Small intestine (tissue), 7 donors: Measurements from ENCODE around the gene ERCC1. TPM values are rescaled to one million over a fixed set of nuclear protein-coding genes. Genes with fewer than 3 reads are reported as not detected.
"Not testable (repeated sequence)": the region's sequence is repeated elsewhere in the genome, so short reads cannot be mapped to it uniquely, and the experiment has no call there.

Experiments used
- DNase-seq, 2 donors: peaks; one replicate each; pipeline versions ENCODE4 v3.0.0 to v3.0.0-alpha.2; 2013
- FAIRE-seq: peaks from 2 replicates; lab custom pipeline; 2012; peaks lifted over from hg19 to GRCh38; lab: Jason Lieb, UNC
- H3K27ac ChIP-seq, 3 donors: one replicate each; pipeline ENCODE4 v1.5.1; 2013; ENCODE audit warnings: low read length in 2 of 3, mild to moderate bottlenecking in 2 of 3, control low read depth in 1 of 3, inconsistent platforms in 1 of 3, low read depth in 1 of 3, moderate library complexity in 1 of 3
- H3K27me3 ChIP-seq, 3 donors: one replicate each; pipeline ENCODE4 v1.6.1; 2013; ENCODE audit warnings: low read length in 3 of 3, inconsistent platforms in 1 of 3; ENCODE audit not compliant: control insufficient read depth in 3 of 3, insufficient read depth in 3 of 3
- H3K36me3 ChIP-seq, 3 donors: one replicate each; pipeline ENCODE4 v1.6.1; 2013; ENCODE audit warnings: low read length in 3 of 3, inconsistent platforms in 1 of 3, low read depth in 1 of 3, mild to moderate bottlenecking in 1 of 3, moderate library complexity in 1 of 3; ENCODE audit not compliant: control insufficient read depth in 3 of 3, insufficient read depth in 2 of 3
- H3K4me1 ChIP-seq, 3 donors: one replicate each; pipeline ENCODE4 v1.6.1; 2013; ENCODE audit warnings: low read length in 2 of 3, inconsistent platforms in 1 of 3, low read depth in 1 of 3, mild to moderate bottlenecking in 1 of 3, moderate library complexity in 1 of 3; ENCODE audit not compliant: control insufficient read depth in 3 of 3, insufficient read depth in 2 of 3
- H3K4me3 ChIP-seq, 3 donors: one replicate each; pipeline ENCODE4 v1.5.1; 2013; ENCODE audit warnings: low read length in 3 of 3, control low read depth in 1 of 3, inconsistent platforms in 1 of 3, low read depth in 1 of 3, mild to moderate bottlenecking in 1 of 3, moderate library complexity in 1 of 3
- H3K9me3 ChIP-seq, 2 donors: one replicate each; pipeline ENCODE4 v1.6.1; 2013; ENCODE audit warnings: low read depth in 1 of 2, low read length in 1 of 2; ENCODE audit not compliant: control insufficient read depth in 2 of 2, insufficient read depth in 1 of 2
- WGBS, 3 donors: extraction: QIAGEN DNeasy Blood & Tissue Kit; methylation state at CpG; one replicate each; pipeline ENCODE4 v1.1.7; 2013; 5-methylcytosine and 5-hydroxymethylcytosine counted together
- polyA plus RNA-seq, 4 donors: library from polyadenylated mRNA; stranded (reverse) in 3 of 4; unstranded in 1 of 4; fragments of 200-250 nt in 3 of 4; fragments of 120-200 nt in 1 of 4; gene quantifications; one replicate each; pipeline versions ENCODE4 v1.2.1 to v1.2.3, GENCODE V29; 2013
- donor health status: healthy with polysubstance abuse.
- donor health status: control.
- donor health status: control.
- donor health status: Bipolar disorder and iron deficiency.
- donor health status: healthy.

Gene ERCC1
- polyA plus RNA-seq, 4 donors = 30.3 to 55.0 (median 37.5) TPM

GRCh38 chr19:45409557-45409920 lies 14.2 kb downstream of the ERCC1 start:
- H3K27me3 ChIP-seq = peaks cover 0 to 7% (median 0%) of the 10 kb centered on the region in 3 donors
- no peaks in the 10 kb centered on the region for H3K9me3 ChIP-seq
- WGBS, 3 donors = 71 to 79% (median 79%) methylated on average over 4 of the region's 4 CpGs
- no peak overlapping the region for H3K4me3 ChIP-seq
- peaks cover 2 to 32% (median 6%) of the 10 kb centered on the region in 3 donors for H3K36me3 ChIP-seq
- FAIRE-seq (no peak), DNase-seq (no peak)
- H3K4me1 ChIP-seq = peaks cover 0 to 11% (median 4%) of the 10 kb centered on the region in 3 donors
- no peak overlapping the region for H3K27ac ChIP-seq

- Histone ChIP-seq H3K4me3 (no peak overlapping the region), H3K27me3 (peaks cover 0 to 13% (median 0%) of the 10 kb centered on the region in 3 donors), H3K4me1 (peaks cover 0 to 11% (median 4%) of the 10 kb centered on the region in 3 donors), H3K36me3 (peaks cover 2 to 27% (median 6%) of the 10 kb centered on the region in 3 donors), H3K9me3 (no peaks in the 10 kb centered on the region), H3K27ac (no peak overlapping the region)
- no peak for DNase-seq
- 85 to 91% (median 90%) methylated on average over 15 of the region's 15 CpGs for WGBS, 3 donors
- FAIRE-seq = no peak
These were observed 14.7 kb downstream of the ERCC1 start for GRCh38 chr19:45408830-45409556.

GRCh38 chr19:45408121-45408520 lies 15.6 kb downstream of the ERCC1 start:
- Histone ChIP-seq H3K4me3 (no peak overlapping the region), H3K9me3 (no peaks in the 10 kb centered on the region), H3K27ac (no peak overlapping the region), H3K4me1 (peaks cover 0 to 11% (median 4%) of the 10 kb centered on the region in 3 donors), H3K36me3 (peaks cover 0 to 18% (median under 1%) of the 10 kb centered on the region in 3 donors), H3K27me3 (peaks cover 0 to 20% (median 0%) of the 10 kb centered on the region in 3 donors)
- FAIRE-seq (no peak), DNase-seq (no peak)
- WGBS, 3 donors = 89 to 94% (median 92%) methylated on average over 8 of the region's 8 CpGs

GRCh38 chr19:45407585-45407984 lies 16.1 kb downstream of the ERCC1 start:
- Histone ChIP-seq H3K4me1 (peaks cover 0 to 15% (median 4%) of the 10 kb centered on the region in 3 donors), H3K27me3 (peaks cover 0 to 25% (median 0%) of the 10 kb centered on the region in 3 donors), H3K36me3 (peaks cover 0 to 14% (median 0%) of the 10 kb centered on the region in 3 donors)
- not testable (repeated sequence) for H3K4me3 ChIP-seq, H3K9me3 ChIP-seq, H3K27ac ChIP-seq, FAIRE-seq, DNase-seq
- 64 to 83% (median 76%) methylated on average over 5 of the region's 5 CpGs for WGBS, 3 donors

- Histone ChIP-seq H3K27ac (no peak overlapping the region), H3K27me3 (peaks cover 0 to 26% (median 0%) of the 10 kb centered on the region in 3 donors), H3K4me3 (peak overlapping the region in 2 of 3 donors; percentile 58 to 66), H3K4me1 (peaks cover 0 to 20% (median 4%) of the 10 kb centered on the region in 3 donors), H3K36me3 (peaks cover 0 to 11% (median 0%) of the 10 kb centered on the region in 3 donors), H3K9me3 (no peaks in the 10 kb centered on the region)
- DNase-seq (no peak), FAIRE-seq (no peak)
- WGBS, 3 donors = 0 to 3% (median 1%) methylated on average over 10 of the region's 10 CpGs
These were observed 16.7 kb downstream of the ERCC1 start for GRCh38 chr19:45407091-45407375.

GRCh38 chr19:45406226-45407090 lies 17.3 kb downstream of the ERCC1 start, which contains the start of gene POLR1G:
Gene POLR1G (plus strand): TSS chr19:45406644. CDS start chr19:45406697, 53 bp downstream.
- WGBS, 3 donors = 0 to 1% (median 0%) methylated on average over 44 to 51 of the region's 51 CpGs
- H3K27me3 ChIP-seq = peaks cover 0 to 26% (median 0%) of the 10 kb centered on the region in 3 donors
- FAIRE-seq (no peak), DNase-seq (peak; percentile 90 to 94)
- H3K27ac ChIP-seq = peak within 1 kb of the TSS; percentile 68 to 92 (median 88)
- peaks cover 0 to 10% (median 0%) of the 10 kb centered on the region in 3 donors for H3K36me3 ChIP-seq
- H3K4me3 ChIP-seq = peak within 1 kb of the TSS; percentile 55 to 66 (median 58)
- H3K4me1 ChIP-seq = peaks cover 0 to 20% (median 4%) of the 10 kb centered on the region in 3 donors
- H3K9me3 ChIP-seq = no peaks in the 10 kb centered on the region

- Histone ChIP-seq H3K9me3 (no peaks in the 10 kb centered on the region), H3K27me3 (peaks cover 0 to 26% (median 0%) of the 10 kb centered on the region in 3 donors), H3K4me3 (peak overlapping the region; percentile 55 to 66 (median 58)), H3K4me1 (peaks cover 0 to 20% (median 4%) of the 10 kb centered on the region in 3 donors), H3K27ac (peak overlapping the region; percentile 68 to 92 (median 88)), H3K36me3 (peaks cover 0 to 10% (median 0%) of the 10 kb centered on the region in 3 donors)
- whole genome bisulfite sequencing, 3 donors = 0 to 1% (median 0%) methylated on average over 46 to 48 of the region's 48 CpGs
- peak; percentile 92 to 93 for DNase-seq
- FAIRE-seq = no peak
These were observed 18.1 kb downstream of the ERCC1 start for GRCh38 chr19:45405435-45406225.
